Stimulated activated CD8-positive, alpha-beta memory T cell treated with anti-CD3 and anti-CD28 coated beads, Interleukin-12 subunit alpha, Interleukin-12 subunit beta, amount 100 ng/mL, for 24 hours (primary cell): ENCODE measurements around the gene FAM83F.

Source experiments
- DNase-seq: peaks from one replicate; pipeline ENCODE4 v3.0.0-alpha.2; 2020; ENCODE audit errors: extremely low read depth

Gene FAM83F

GRCh38 chr22:40036126-40036525 lies 41.4 kb downstream of the FAM83F start:
- DNase-seq, result no peak

DNA sequence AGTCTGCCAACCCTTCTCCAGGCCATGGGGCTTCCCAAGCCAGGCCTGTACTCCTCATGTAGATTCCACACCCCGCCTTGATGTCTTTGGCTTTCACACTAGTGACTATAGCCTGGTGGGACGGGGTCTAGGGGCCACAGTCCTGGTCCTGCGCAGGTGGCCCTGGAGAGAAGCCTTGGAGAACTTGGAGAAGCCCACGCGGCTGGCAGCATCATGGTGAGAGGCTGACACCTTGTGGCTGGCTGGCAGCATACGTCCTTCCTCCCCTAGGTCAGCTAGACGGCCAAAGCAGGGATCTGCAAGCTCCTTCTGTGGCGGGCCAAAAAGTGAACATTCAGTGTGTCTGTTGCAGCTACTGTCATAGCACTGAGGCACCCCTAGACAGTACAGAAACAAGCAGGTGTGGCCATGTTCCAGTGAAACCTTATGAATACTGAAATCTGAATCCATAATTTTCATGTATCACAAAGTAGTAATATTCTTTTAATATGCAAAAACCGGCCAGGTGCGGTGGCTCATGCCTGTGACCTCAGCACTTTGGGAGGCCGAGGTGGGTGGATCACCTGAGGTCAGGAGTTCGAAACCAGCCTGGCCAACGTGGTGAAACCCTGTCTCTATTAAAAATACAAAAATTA lies 42.0 kb downstream of the FAM83F start:
- no peak for DNase-seq

- DNase-seq, result no peak
Measured at GRCh38 chr22:40037320-40037719, 42.6 kb downstream of the FAM83F start.

DNA sequence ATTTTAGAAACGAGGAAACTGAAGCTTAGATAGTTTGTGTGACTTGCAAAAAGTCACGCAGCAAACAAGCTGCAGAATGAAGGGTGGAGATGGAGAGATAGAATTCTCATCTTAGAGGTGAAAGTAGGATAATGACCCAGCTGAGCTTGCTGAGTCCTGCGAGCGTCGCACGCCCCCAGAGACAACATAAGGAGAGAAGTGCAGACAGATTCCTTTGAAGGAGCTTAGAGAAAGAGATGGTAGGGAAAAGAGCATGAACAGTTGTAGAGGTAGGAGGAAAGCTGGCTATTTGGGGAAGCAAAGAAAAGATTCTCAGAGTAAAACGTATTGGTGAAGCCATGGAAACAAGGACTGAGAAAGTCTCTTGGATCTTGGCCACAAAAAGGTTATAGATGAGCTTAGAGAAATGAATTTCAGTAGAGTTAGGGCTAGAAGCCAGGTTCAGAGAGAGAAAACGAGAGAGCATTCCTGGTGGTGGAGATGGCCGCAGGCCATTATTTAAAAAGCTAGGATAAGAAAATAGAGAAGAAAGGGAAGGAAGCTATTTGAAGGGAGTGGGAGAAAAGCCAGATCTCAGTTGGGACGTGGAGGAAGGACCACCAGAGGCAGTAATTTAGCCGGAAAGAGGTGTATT lies 44.8 kb downstream of the FAM83F start:
- no peak for DNase-seq

DNA sequence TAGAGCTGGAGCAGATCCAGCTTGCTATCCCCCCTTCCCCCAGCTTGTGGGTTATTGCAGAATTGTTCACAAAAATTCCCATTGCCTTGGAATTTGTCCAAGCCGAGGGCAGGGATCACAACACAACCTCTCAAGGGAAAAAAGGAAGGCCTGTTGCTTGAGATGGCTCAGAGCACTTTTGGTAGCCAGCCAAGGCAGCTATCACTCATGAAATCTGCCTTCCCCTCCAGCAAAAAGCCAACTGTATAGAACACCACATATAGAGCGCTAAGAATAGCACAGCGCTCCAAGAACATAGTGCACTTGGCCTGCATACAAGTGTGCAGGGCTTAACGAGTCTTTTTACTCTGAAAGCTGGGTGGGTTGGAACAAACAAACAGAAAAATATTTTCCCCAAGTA lies 46.2 kb downstream of the FAM83F start:
- no peak for DNase-seq

GRCh38 chr22:40041366-40042137 lies 46.8 kb downstream of the FAM83F start:
- DNase-seq, result no peak

DNA sequence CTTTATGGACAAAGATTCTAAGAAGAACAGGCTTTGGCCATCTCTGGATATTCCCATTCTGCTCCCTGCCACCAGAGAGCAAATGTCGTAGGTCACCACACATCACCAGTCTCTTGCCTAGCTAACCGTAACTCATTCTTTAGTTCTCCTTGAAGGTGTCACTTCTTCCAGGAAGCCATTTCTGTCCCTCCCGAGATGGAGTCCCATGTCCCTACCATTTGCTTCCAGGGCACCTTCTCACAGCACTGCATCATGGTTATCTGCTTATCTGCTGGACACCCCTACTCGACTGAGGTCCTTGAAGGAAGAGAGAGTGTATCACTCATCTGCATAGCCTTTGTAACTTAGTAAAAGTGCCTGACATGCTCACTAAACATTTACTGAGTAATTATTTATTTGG lies 47.6 kb downstream of the FAM83F start:
- no peak for DNase-seq

DNA sequence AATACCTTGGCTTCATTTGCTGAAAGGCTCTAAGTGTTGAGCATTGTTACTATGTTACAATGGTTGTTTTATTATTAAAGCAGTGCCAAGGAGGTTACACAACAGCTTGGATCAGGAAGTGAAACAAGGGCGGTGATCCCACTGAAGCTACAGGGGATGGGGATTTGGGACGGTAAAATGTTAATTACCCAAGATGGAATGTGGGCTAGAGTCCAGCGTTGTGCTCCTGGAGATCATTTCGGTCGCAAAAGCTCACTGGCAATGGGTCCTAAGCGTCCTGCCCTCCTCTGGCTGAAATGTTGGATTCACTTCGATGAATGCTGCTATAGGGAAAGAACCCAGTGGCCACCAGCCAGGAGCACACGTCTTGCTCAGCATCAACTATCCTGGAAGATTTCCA lies 48.3 kb downstream of the FAM83F start:
- no peak for DNase-seq

GRCh38 chr22:40043793-40044101 lies 49.0 kb downstream of the FAM83F start:
- no peak for DNase-seq

DNA sequence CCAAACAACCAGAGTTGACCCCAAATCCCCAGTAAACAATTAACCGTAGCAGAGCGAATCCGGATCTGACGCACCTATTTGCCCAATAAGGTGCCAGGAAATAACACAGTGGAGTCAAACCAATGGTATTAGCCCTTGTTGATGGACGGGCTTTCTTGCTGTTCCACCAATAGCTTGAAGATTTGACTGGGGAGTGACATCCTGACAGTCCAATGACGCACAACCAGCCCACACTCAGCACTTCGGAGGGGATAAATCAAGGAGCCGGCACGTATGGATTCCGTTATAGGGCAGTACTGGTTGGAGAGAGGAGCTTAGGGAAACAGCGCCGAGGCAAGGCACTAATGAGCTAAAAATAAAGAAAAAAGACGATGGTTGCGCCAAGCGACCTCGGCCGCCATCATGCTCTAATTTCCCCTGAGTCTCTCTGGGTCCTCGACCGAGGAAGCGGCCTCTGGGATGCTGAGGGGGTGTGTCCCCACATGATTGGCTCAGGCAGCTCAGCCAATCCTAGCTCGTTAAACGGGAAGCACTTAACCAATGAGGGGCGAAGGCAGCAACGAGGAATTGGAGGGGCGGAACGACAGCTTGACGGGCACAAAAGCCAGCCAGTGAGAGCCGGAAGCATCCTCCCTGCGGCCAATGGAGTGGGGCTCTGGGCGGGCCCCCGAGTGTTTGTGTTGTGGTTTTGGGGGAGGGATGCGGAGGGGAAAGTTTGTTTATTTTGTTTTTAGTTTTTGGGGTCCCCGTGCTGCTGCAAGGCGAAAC lies 49.5 kb downstream of the FAM83F start:
- peak; percentile 92 for DNase-seq

GRCh38 chr22:40044870-40045834 lies 50.4 kb downstream of the FAM83F start:
- peak; percentile 65 for DNase-seq

DNA sequence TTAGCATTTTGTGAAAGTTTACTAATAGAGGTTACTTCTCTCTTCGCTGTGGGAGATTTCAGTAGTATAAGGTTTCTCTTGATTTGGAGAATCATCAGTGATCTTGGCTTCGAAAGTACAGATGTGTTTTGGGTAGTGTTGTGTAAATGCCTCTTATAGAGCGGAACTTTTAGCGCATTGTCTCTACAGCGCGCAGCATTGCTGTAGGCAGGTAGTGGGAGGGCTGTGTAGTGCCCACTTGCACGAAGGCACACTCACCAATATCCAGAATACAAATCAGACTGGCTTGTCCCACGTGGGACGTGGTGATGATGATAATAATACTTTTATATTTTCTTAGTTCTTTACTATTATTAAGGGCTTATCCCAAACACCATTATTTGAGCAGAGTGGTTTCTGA lies 51.4 kb downstream of the FAM83F start:
- no peak for DNase-seq

DNA sequence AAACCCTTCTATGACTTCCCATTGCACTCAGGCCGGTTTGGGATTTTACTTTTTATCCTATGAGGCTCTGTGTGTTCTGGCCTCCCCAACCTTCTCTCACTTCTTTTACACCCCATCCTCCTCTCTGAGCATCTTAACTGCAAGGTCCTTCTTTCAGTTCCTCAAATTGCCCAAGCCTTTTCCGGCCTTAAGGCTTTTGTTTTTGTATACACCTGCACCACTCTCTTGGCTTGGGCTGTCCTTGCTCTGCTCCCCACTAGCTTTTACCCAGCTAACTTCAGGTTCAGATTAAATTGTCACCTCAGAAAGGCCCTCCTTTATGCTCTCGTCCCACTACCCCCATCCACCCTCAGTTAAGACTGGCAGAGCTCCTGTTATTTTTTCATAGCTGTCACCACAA lies 55.5 kb downstream of the FAM83F start:
- no peak for DNase-seq

- no peak for DNase-seq
Measured at GRCh38 chr22:40051322-40051721, 56.6 kb downstream of the FAM83F start.

DNA sequence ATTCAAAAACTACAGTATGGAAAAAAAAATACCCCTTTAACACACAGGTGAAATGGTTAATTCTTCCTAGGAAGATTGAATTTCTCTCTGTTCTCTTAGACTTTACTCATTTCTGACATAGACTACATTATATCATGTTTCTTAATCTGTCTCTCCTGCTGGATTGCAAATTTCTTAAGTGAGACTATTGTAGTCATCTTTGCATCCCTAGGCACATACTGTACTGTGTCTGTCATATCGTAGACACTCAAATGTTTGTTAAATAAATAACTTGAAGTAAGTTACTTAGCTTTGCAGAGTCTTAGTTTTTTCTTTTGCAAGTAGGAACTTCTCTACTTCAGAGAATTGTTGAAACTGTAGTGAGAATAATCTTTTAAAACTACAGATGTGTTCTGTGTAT lies 58.7 kb downstream of the FAM83F start:
- no peak for DNase-seq

DNA sequence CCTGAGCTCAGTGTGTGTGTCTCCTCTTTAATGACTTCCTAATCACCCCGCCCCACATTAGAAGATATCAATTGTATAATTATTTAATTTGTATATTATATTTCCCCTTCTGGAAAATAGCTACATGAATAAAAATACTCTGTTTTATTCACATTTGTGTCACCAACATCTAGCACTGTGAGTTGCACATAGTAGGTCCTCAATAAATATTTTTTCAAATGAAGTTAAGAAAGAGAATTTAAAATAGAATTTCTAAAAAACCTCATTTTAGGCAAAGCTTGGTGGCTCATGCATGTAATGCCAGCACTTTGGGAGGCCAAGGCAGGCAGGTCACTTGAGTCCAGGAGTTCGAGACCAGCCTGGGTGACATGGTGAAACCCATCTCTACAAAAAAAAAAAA lies 59.7 kb downstream of the FAM83F start:
- no peak for DNase-seq

- no peak for DNase-seq
Measured at GRCh38 chr22:40055143-40055883, 60.6 kb downstream of the FAM83F start.

DNA sequence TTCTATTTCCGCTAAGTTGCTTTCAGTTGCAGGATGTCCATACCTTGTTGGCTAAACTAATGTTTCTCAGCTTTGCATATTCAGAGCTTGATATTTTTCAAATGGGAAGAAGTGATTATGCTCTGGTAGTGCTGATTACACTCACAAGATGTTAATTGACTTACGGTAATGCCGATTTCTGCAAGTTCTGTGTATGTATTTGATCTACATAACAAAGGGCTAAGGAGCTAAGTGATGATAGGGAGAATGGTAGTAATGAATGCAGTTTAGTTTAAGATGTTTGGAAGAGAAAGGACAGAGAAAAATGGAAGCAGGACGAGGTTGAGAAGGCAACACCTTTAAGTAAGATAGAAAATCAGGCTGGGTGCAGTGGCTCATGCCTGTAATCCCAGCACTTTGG lies 61.4 kb downstream of the FAM83F start:
- no peak for DNase-seq

- DNase-seq, result no peak
Measured at GRCh38 chr22:40056559-40056958, 61.8 kb downstream of the FAM83F start.

- no peak for DNase-seq
Measured at GRCh38 chr22:40057652-40058051, 62.9 kb downstream of the FAM83F start.

DNA sequence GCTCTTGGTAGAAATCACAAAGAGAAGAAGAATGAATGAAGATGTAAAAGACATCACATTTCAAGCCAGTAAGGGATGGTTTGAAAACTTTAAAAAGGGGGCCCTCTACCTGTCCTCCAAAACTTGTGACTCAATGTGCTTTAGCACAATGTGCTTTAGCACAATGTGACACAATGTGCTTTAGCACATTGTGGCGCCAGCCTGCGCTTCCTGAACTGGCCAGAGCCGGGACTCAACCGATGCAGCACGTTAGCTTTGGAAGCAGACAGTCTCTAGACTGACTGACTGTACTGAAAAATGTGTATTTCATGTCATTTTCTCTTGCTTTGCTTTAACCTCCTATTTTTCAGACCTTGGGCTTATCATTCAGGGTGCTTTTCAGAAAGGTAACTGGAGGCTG lies 63.5 kb downstream of the FAM83F start:
- DNase-seq, result no peak
